NCI-H345 treated with DMSO at 0.1 percent for 48 hours (cell line): ENCODE results near the gene TMOD4.
"Not testable (repeated sequence)": the region's sequence is repeated elsewhere in the genome, so short reads cannot be mapped to it uniquely, and the experiment has no call there.

Experiments used
- DNase-seq: peaks from one replicate; lab custom pipeline; 2025; ENCODE audit not compliant: unreplicated experiment; lab: John Stamatoyannopoulos, UW

Gene TMOD4

GRCh38 chr1:151175863-151176262 is at the start of gene TMOD4:
TMOD4 (minus strand) TSS chr1:151175981; CDS start chr1:151174875, 1,106 bp downstream.
- no peak for DNase-seq

GRCh38 chr1:151222130-151222529 is 46.3 kb upstream of the TMOD4 start:
- DNase-seq, result no peak

GRCh38 chr1:151221616-151222015 is 45.8 kb upstream of the TMOD4 start:
- DNase-seq, result no peak

GRCh38 chr1:151213560-151213959 is 37.8 kb upstream of the TMOD4 start:
- DNase-seq, result no peak

- DNase-seq, result no peak
Observed at GRCh38 chr1:151211972-151212705, 36.4 kb upstream of the TMOD4 start.

GRCh38 chr1:151210830-151211229 is 35.0 kb upstream of the TMOD4 start:
- DNase-seq, result no peak

GRCh38 chr1:151205381-151205965 is 29.7 kb upstream of the TMOD4 start:
- DNase-seq, result not testable (repeated sequence)

GRCh38 chr1:151199873-151200581 is 24.2 kb upstream of the TMOD4 start:
- no peak for DNase-seq

GRCh38 chr1:151198254-151199127 is 22.7 kb upstream of the TMOD4 start, which contains the start of gene PIP5K1A:
PIP5K1A (plus strand) TSS chr1:151198552; CDS start chr1:151198997, 445 bp downstream.
- peak; percentile 100 for DNase-seq

GRCh38 chr1:151197863-151198253 is 22.1 kb upstream of the TMOD4 start:
- DNase-seq, result peak; percentile 96

GRCh38 chr1:151196292-151196800 is 20.6 kb upstream of the TMOD4 start:
- peak; percentile 97 for DNase-seq

- DNase-seq, result not testable (repeated sequence)
Observed at GRCh38 chr1:151194894-151195594, 19.3 kb upstream of the TMOD4 start.

- no peak for DNase-seq
Observed at GRCh38 chr1:151193856-151194255, 18.1 kb upstream of the TMOD4 start.

GRCh38 chr1:151193304-151193703 is 17.5 kb upstream of the TMOD4 start:
- no peak for DNase-seq

GRCh38 chr1:151192047-151192446 is 16.3 kb upstream of the TMOD4 start:
- no peak for DNase-seq

GRCh38 chr1:151189637-151190445 is 14.1 kb upstream of the TMOD4 start, which contains the start of gene VPS72:
VPS72 (minus strand) TSS chr1:151190197; CDS start chr1:151190121, 76 bp downstream.
- peak; percentile 99 for DNase-seq

- DNase-seq, result not testable (repeated sequence)
Observed at GRCh38 chr1:151188667-151189066, 12.9 kb upstream of the TMOD4 start.

GRCh38 chr1:151187205-151187604 is 11.4 kb upstream of the TMOD4 start:
- no peak for DNase-seq

GRCh38 chr1:151184211-151184610 is 8.4 kb upstream of the TMOD4 start:
- DNase-seq, result no peak
